ENCODE data around the gene NSL1.

DNA sequence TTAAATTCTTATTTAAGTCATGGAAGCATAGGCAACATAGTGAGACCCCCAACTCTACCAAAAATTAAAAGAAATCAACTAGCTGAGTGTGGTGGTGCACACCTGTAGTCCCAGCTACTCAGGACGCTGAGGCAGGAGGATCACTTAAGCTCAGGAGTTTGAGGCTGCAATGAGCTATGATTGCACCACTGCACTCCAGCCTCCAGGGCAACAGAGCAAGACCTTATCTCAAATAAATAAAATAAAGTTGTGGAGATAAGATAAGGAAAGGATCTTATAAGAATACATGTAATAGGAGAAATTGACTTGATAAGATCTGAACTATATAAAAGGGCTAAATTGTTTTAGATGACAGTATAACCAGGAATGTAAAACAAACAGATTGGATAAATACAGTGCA, 89.7 kb downstream of the NSL1 start:
- no peak for TF ChIP-seq EZH2phosphoT487 (conservative IDR thresholded peaks at IDR 0.05; ENCODE audit: low read length)
- TF ChIP-seq, protein P1, sequence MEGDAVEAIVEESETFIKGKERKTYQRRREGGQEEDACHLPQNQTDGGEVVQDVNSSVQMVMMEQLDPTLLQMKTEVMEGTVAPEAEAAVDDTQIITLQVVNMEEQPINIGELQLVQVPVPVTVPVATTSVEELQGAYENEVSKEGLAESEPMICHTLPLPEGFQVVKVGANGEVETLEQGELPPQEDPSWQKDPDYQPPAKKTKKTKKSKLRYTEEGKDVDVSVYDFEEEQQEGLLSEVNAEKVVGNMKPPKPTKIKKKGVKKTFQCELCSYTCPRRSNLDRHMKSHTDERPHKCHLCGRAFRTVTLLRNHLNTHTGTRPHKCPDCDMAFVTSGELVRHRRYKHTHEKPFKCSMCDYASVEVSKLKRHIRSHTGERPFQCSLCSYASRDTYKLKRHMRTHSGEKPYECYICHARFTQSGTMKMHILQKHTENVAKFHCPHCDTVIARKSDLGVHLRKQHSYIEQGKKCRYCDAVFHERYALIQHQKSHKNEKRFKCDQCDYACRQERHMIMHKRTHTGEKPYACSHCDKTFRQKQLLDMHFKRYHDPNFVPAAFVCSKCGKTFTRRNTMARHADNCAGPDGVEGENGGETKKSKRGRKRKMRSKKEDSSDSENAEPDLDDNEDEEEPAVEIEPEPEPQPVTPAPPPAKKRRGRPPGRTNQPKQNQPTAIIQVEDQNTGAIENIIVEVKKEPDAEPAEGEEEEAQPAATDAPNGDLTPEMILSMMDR (IDR thresholded peaks at IDR 0.05; ENCODE audit: insufficient read depth, low read length, poor library complexity, severe bottlenecking): no peak

All from SU-DHL-6 (cell line).